ENCODE data around the gene USP27X. TPM values are rescaled to one million over a fixed set of nuclear protein-coding genes. Genes with fewer than 3 reads are reported as not detected.

The USP27X gene
- total RNA-seq, result 1.2 and 1.3 TPM in 2 replicates

DNA sequence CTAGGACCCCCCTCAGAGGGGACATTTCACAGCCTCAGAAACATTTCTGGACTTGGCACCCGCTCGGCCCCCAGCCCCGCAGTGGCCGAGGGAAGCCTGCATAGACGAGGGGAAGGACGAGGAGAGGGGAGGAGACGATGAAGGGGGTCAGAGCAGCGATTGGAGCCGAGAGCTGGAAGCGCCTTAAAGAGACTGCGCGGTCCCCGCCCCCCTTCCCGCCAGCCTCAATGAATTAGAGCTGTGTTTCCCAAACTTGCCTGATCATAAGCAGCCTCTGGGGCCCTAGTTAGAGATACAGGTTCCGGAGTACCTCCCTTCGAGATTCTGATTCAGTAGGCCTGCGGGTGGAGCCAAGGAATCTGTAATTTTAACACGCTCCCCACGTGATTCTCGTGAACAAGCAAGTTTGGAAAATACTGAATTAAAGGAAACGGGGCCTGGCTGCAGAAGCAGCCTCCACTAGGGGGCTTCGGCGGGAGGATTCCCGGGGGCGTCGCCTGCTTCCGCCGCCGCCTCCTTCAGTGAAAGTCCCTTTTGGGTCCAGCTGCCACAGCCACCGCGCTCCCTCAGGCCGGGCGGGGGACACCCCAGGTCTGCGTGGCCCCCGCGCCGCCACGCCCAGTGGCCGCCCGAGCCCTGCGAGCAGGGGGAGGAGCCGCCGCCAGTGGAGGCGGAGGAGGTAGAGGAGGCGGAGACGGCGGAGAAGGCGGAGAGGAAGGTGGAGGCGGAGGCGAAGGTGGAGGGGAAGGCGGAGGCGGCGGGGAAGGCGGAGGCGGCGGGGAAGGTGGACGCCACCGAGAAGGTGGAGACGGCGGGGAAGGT lies at the start of gene USP27X:
TSS of gene USP27X (plus strand) at position 651 of the 822 bp plus-strand sequence. CDS start 824 bp downstream, outside the sequence.

DNA sequence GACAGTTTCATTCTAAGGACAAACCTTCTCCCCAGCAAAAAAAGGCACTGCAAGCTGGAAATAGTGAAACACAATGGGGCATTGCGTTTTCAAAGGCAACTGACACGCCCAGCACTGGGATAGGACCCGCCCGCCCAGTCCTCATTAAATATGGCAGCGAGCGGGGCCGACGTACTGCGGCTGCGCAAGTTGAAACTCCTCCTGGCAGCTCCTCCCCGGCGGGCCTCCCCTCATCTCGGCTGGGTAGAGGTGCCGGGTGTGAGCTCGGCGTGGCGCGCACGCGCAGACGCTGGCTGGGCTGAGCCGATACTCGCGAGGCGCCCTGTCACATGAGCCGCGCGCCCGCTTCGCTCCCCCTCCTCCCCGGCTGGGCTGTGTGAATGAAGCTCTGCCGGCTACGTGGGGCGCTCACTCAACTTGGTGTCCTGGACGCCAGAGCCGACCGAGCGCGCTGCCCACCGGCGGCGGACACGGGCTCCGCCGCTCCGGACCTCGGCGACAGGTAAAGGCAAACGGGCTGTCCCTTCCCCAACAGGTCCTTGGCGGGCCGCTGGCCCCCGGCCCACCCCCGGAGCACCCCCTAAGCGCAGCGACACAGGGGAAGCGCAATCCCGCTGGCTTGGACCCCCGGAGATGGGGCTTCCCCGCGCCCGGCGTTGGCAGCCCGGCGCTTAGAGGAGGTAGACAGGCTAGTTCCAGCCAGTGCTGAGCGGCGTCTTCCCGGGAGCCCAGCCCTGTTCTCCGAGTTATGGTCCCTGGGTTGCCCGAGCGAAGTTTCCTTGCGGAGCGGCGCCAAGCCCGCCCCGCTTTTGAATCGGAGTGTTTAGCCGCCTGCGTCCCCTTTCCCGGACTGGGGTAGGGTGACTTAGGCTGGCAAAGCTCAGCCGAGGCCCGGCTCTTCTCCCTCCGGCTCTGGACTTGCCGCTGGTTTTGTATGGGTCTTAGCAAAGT lies 43.3 kb downstream of the USP27X start, which contains the start of gene CLCN5:
TSS of gene CLCN5 (plus strand) at position 306 of the 951 bp plus-strand sequence. CDS start 2,703 bp downstream, outside the sequence.

Other genes starting within 250 kb of the USP27X start
- not detected in 2 replicates for gene PAGE1, start 183.5 kb upstream of the USP27X start, total RNA-seq
- gene PAGE4, start 50.2 kb upstream of the USP27X start, total RNA-seq, result not detected in 2 replicates
- 1.5 and 2.2 TPM in 2 replicates for gene CLCN5, start 43.1 kb downstream of the USP27X start, total RNA-seq